ENCODE data around the gene TP53RK.

TP53RK gene

GRCh38 chr20:46723039-46723438, 33.8 kb upstream of the TP53RK start:
- Histone ChIP-seq H3K4me3 (ENCODE audit: low read depth, low read length) (no peak overlapping the region), H3K9me3 (no peaks in the 10 kb centered on the region), H3K4me1 (no peaks in the 10 kb centered on the region), H3K27me3 (no peaks in the 10 kb centered on the region), H3K36me3 (no peaks in the 10 kb centered on the region)
- DNase-seq = no peak
- TF ChIP-seq CTCF (IDR thresholded peaks at IDR 0.05; ENCODE audit: low read depth, low read length) = no peak

GRCh38 chr20:46722450-46722849, 33.2 kb upstream of the TP53RK start:
- DNase-seq = no peak
- no peaks in the 10 kb centered on the region for H3K9me3 ChIP-seq
- TF ChIP-seq CTCF (IDR thresholded peaks at IDR 0.05; ENCODE audit: low read depth, low read length) = no peak
- no peaks in the 10 kb centered on the region for H3K4me1 ChIP-seq
- H3K36me3 ChIP-seq = no peaks in the 10 kb centered on the region
- no peak overlapping the region for H3K4me3 ChIP-seq (ENCODE audit: low read depth, low read length)
- no peaks in the 10 kb centered on the region for H3K27me3 ChIP-seq

- no peak for TF ChIP-seq CTCF (IDR thresholded peaks at IDR 0.05; ENCODE audit: low read depth, low read length)
- H3K36me3 ChIP-seq = no peaks in the 10 kb centered on the region
Measured at GRCh38 chr20:46721476-46721875, 32.2 kb upstream of the TP53RK start.

GRCh38 chr20:46720776-46721425, 31.7 kb upstream of the TP53RK start:
- H3K27me3 ChIP-seq = no peaks in the 10 kb centered on the region

More at GRCh38 chr20:46721476-46721875, 32.2 kb upstream of the TP53RK start:
- Histone ChIP-seq H3K4me1 (no peaks in the 10 kb centered on the region), H3K27me3 (no peaks in the 10 kb centered on the region), H3K4me3 (ENCODE audit: low read depth, low read length) (no peak overlapping the region), H3K9me3 (no peaks in the 10 kb centered on the region)
- DNase-seq = no peak

GRCh38 chr20:46720019-46720418, 30.8 kb upstream of the TP53RK start:
- Histone ChIP-seq H3K9me3 (no peaks in the 10 kb centered on the region), H3K36me3 (no peaks in the 10 kb centered on the region), H3K4me3 (ENCODE audit: low read depth, low read length) (no peak overlapping the region), H3K27me3 (no peaks in the 10 kb centered on the region), H3K4me1 (no peaks in the 10 kb centered on the region)
- DNase-seq = no peak
- TF ChIP-seq CTCF (IDR thresholded peaks at IDR 0.05; ENCODE audit: low read depth, low read length) = no peak

More at GRCh38 chr20:46720776-46721425, 31.7 kb upstream of the TP53RK start:
- no peak for TF ChIP-seq CTCF (IDR thresholded peaks at IDR 0.05; ENCODE audit: low read depth, low read length)
- Histone ChIP-seq H3K36me3 (no peaks in the 10 kb centered on the region), H3K4me1 (no peaks in the 10 kb centered on the region), H3K9me3 (no peaks in the 10 kb centered on the region), H3K4me3 (ENCODE audit: low read depth, low read length) (no peak overlapping the region)
- DNase-seq = no peak

- Histone ChIP-seq H3K9me3 (no peaks in the 10 kb centered on the region), H3K36me3 (no peaks in the 10 kb centered on the region), H3K4me1 (no peaks in the 10 kb centered on the region), H3K4me3 (ENCODE audit: low read depth, low read length) (no peak overlapping the region), H3K27me3 (no peaks in the 10 kb centered on the region)
- no peak for TF ChIP-seq CTCF (IDR thresholded peaks at IDR 0.05; ENCODE audit: low read depth, low read length)
- no peak for DNase-seq
Measured at GRCh38 chr20:46717818-46718541, 28.7 kb upstream of the TP53RK start.
